HCT116 (cell line): ENCODE results near the gene SDE2. TPM values are rescaled to one million over a fixed set of nuclear protein-coding genes. Genes with fewer than 3 reads are reported as not detected.

Source experiments
- ATAC-seq: fragments of 200-7000 bp; cut with Tn5 transposase; 2 replicates; pipeline ENCODE4 v1.9.1; 2020; ENCODE audit warnings: mild to moderate bottlenecking, moderate library complexity
- BruUV-seq: library from RNA; stranded (reverse); fragments of 400-500 nt; replicated peaks from 2 replicates; lab custom pipeline; 2021; lab: Mats Ljungman, UMichigan
- CTCF ChIA-PET: fragments of 300-600 bp; sonication (Branson Sonifier 250); formaldehyde crosslinking; loops from one replicate; lab custom pipeline; 2021; ENCODE audit warnings: antibody characterized with exemption; lab: Charles Lee
- POLR2A ChIA-PET: fragments of 300-600, 350-600 bp; sonication (Branson Sonifier 250); formaldehyde crosslinking; loops from one replicate; lab custom pipeline; 2021; ENCODE audit warnings: antibody characterized with exemption; lab: Charles Lee
- RAD21 ChIA-PET, 2 experiments: fragments of 300-600 bp; sonication (Branson Sonifier 250); formaldehyde crosslinking; loops; one replicate each; lab custom pipeline; 2023; ENCODE audit warnings: low total read pairs in 2 of 2; ENCODE audit not compliant: uncharacterized antibody in 2 of 2, unreplicated experiment in 2 of 2, low non-redundant PET in 1 of 2; lab: Charles Lee
- DNase-seq: peaks from one replicate; pipeline ENCODE4 v3.0.0-alpha.2; 2010; ENCODE audit warnings: low read depth, low spot score
- H2AFZ ChIP-seq: fragments of 200-600 bp; shearing (Covaris generic), sonication (generic); 2 replicates; pipeline ENCODE4 v1.6.1; 2017; ENCODE audit warnings: low read depth, mixed run types, mixed read lengths, antibody characterized with exemption, low read length; ENCODE audit not compliant: poor library complexity, severe bottlenecking
- H3K27ac ChIP-seq: 2 replicates; pipeline ENCODE4 v1.5.1; 2012; ENCODE audit warnings: low read depth, low read length
- H3K27me3 ChIP-seq: fragments of 200-600 bp; sonication (generic); 2 replicates; pipeline ENCODE4 v1.6.1; 2016; ENCODE audit warnings: mixed run types, low read length, mixed read lengths; ENCODE audit not compliant: insufficient read depth
- H3K36me3 ChIP-seq, 2 experiments: fragments of 200-500 bp in 1 of 2; fragments of 200-600 bp in 1 of 2; sonication (Bioruptor generic) in 1 of 2; sonication (generic) in 1 of 2; 2 replicates each; pipeline versions ENCODE4 v1.5.1 to v1.6.1; 2014 to 2016; ENCODE audit warnings: low read length in 2 of 2, inconsistent platforms in 1 of 2, mixed read lengths in 1 of 2, mixed run types in 1 of 2; ENCODE audit not compliant: insufficient read depth in 2 of 2, control insufficient read depth in 1 of 2
- H3K4me1 ChIP-seq, 2 experiments: fragments of 200-600 bp in 1 of 2; sonication (generic) in 1 of 2; 2 replicates each; pipeline versions ENCODE4 v1.5.1 to v1.6.1; 2012 to 2017; ENCODE audit warnings: low read length in 2 of 2, inconsistent platforms in 1 of 2, mild to moderate bottlenecking in 1 of 2, mixed read lengths in 1 of 2, mixed run types in 1 of 2, moderate library complexity in 1 of 2; ENCODE audit not compliant: insufficient read depth in 2 of 2, control insufficient read depth in 1 of 2
- H3K4me2 ChIP-seq: fragments of 200-600 bp; sonication (generic); 2 replicates; pipeline ENCODE4 v1.6.1; 2017; ENCODE audit warnings: mixed run types, low read length, mixed read lengths
- H3K4me3 ChIP-seq, 2 experiments: fragments of 200-600 bp in 1 of 2; sonication (generic) in 1 of 2; replicated peaks in 1 of 2; 2 replicates each; pipeline ENCODE4 v1.5.1; 2011 to 2016; ENCODE audit warnings: low read length in 2 of 2, control low read depth in 1 of 2, low read depth in 1 of 2, mild to moderate bottlenecking in 1 of 2, mixed read lengths in 1 of 2, mixed run types in 1 of 2
- H3K79me2 ChIP-seq: fragments of 200-600 bp; sonication (generic); 2 replicates; pipeline ENCODE4 v1.6.1; 2017; ENCODE audit warnings: mild to moderate bottlenecking, mixed run types, low read length, moderate library complexity, mixed read lengths; ENCODE audit not compliant: insufficient read depth
- H3K9ac ChIP-seq: fragments of 200-600 bp; sonication (generic); 2 replicates; pipeline ENCODE4 v1.6.1; 2016; ENCODE audit warnings: low read length, mixed read lengths
- H3K9me2 ChIP-seq: fragments of 200-600 bp; sonication (generic), shearing (Covaris generic); 2 replicates; pipeline ENCODE4 v1.6.1; 2017; ENCODE audit warnings: mixed run types, mild to moderate bottlenecking, moderate library complexity; ENCODE audit not compliant: insufficient read depth
- H3K9me3 ChIP-seq, 2 experiments: fragments of 200-500 bp in 1 of 2; fragments of 200-600 bp in 1 of 2; sonication (Bioruptor generic) in 1 of 2; sonication (generic) in 1 of 2; 2 replicates each; pipeline ENCODE4 v1.6.1; 2014 to 2017; ENCODE audit warnings: low read length in 2 of 2, mixed read lengths in 2 of 2, inconsistent platforms in 1 of 2, low read depth in 1 of 2, mild to moderate bottlenecking in 1 of 2, mixed run types in 1 of 2, moderate library complexity in 1 of 2; ENCODE audit not compliant: control insufficient read depth in 1 of 2, insufficient read depth in 1 of 2
- H4K20me1 ChIP-seq: fragments of 200-600 bp; sonication (generic), shearing (Covaris generic); 2 replicates; pipeline ENCODE4 v1.6.1; 2017; ENCODE audit warnings: mixed run types, mild to moderate bottlenecking, moderate library complexity; ENCODE audit not compliant: insufficient read depth
- ATF3 ChIP-seq: IDR thresholded peaks from 2 replicates; pipeline ENCODE4 v1.6.1; 2012
- CBX3 ChIP-seq: IDR thresholded peaks from 2 replicates; pipeline ENCODE4 v1.6.1; 2012; ENCODE audit warnings: low read depth
- CEBPB ChIP-seq: IDR thresholded peaks from 2 replicates; pipeline ENCODE4 v1.6.1; 2012; ENCODE audit warnings: low read depth
- CTCF ChIP-seq, 3 experiments: fragments of 200-600 bp in 1 of 3; sonication (generic) in 1 of 3; IDR thresholded peaks in 2 of 3; conservative IDR thresholded peaks in 1 of 3; 2 replicates each; pipeline ENCODE4 v1.5.1; 2012 to 2017; ENCODE audit warnings: low read depth in 2 of 3, low read length in 2 of 3, antibody characterized with exemption in 1 of 3, borderline replicate concordance in 1 of 3, control low read depth in 1 of 3, mild to moderate bottlenecking in 1 of 3, mixed read lengths in 1 of 3, mixed run types in 1 of 3, moderate library complexity in 1 of 3; ENCODE audit not compliant: insufficient read depth in 1 of 3
- EGR1 ChIP-seq: IDR thresholded peaks from 2 replicates; pipeline ENCODE4 v1.6.1; 2012; ENCODE audit warnings: low read depth
- ELF1 ChIP-seq: IDR thresholded peaks from 2 replicates; pipeline ENCODE4 v1.6.1; 2012; ENCODE audit warnings: low read depth, borderline replicate concordance
- EZH2 ChIP-seq: fragments of 200-600 bp; sonication (generic); IDR thresholded peaks from 2 replicates; pipeline ENCODE4 v1.6.1; 2017; ENCODE audit warnings: antibody characterized with exemption, mixed run types
- FOSL1 ChIP-seq: IDR thresholded peaks from 2 replicates; pipeline ENCODE4 v1.6.1; 2012; ENCODE audit warnings: low read depth
- JUND ChIP-seq: IDR thresholded peaks from 2 replicates; pipeline ENCODE4 v1.6.1; 2012
- MAX ChIP-seq: IDR thresholded peaks from 2 replicates; pipeline ENCODE4 v1.6.1; 2012
- POLR2A ChIP-seq: IDR thresholded peaks from 2 replicates; pipeline ENCODE4 v1.7.0; 2011; ENCODE audit warnings: borderline replicate concordance; ENCODE audit not compliant: insufficient read depth, insufficient read length; ENCODE audit errors: extremely low read depth
- POLR2AphosphoS5 ChIP-seq: IDR thresholded peaks from 2 replicates; pipeline ENCODE4 v1.6.1; 2011; ENCODE audit warnings: mild to moderate bottlenecking, low read depth, low read length, moderate library complexity
- RAD21 ChIP-seq: IDR thresholded peaks from 2 replicates; pipeline ENCODE4 v1.6.1; 2012; ENCODE audit warnings: low read depth, mild to moderate bottlenecking
- REST ChIP-seq: IDR thresholded peaks from 2 replicates; pipeline ENCODE4 v1.6.1; 2012; ENCODE audit warnings: low read depth
- SIN3A ChIP-seq: IDR thresholded peaks from 2 replicates; pipeline ENCODE4 v1.6.1; 2012; ENCODE audit warnings: low read depth
- SP1 ChIP-seq: IDR thresholded peaks from 2 replicates; pipeline ENCODE4 v1.6.1; 2012; ENCODE audit warnings: low read depth
- SRF ChIP-seq: IDR thresholded peaks from 2 replicates; pipeline ENCODE4 v1.6.1; 2012; ENCODE audit warnings: low read depth
- ZBTB33 ChIP-seq: IDR thresholded peaks from 2 replicates; pipeline ENCODE4 v1.6.1; 2011; ENCODE audit warnings: mild to moderate bottlenecking, low read length, moderate library complexity; ENCODE audit not compliant: insufficient replicate concordance; ENCODE audit errors: extremely low read depth
- ZFX ChIP-seq: fragments of 450-650 bp; IDR thresholded peaks from 2 replicates; pipeline ENCODE4 v1.6.1; 2017
- ZNF274 ChIP-seq: fragments of 200-500 bp; sonication (Bioruptor generic); IDR thresholded peaks from 2 replicates; pipeline ENCODE4 v1.6.1; 2014; ENCODE audit warnings: mild to moderate bottlenecking, low read depth, low read length, inconsistent platforms
- intact Hi-C: fragments of 100-400 bp; cut with micrococcal nuclease; formaldehyde crosslinking; loops from 2 replicates; pipeline ENCODE4 v1.10.0; 2022
- total RNA-seq: library from RNA; stranded (reverse); gene quantifications from one replicate; pipeline ENCODE4 v1.2.1, GENCODE V29; 2021; ENCODE audit not compliant: unreplicated experiment

Gene SDE2
- total RNA-seq, 1 experiment from 2014 or later = 22.5 TPM

GRCh38 chr1:225944387-225944786 lies 54.8 kb downstream of the SDE2 start:
- Histone ChIP-seq H3K9me3 (no peaks in the 10 kb centered on the region), H3K4me1 (no peaks in the 10 kb centered on the region), H3K9ac (no peak overlapping the region), H3K9me2 (no peaks in the 10 kb centered on the region), H3K4me3 (no peak overlapping the region), H2AFZ (no peak overlapping the region), H3K79me2 (no peaks in the 10 kb centered on the region), H3K4me2 (no peak overlapping the region), H3K36me3 (no peaks in the 10 kb centered on the region), H3K27me3 (no peaks in the 10 kb centered on the region), H3K27ac (no peak overlapping the region), H4K20me1 (no peaks in the 10 kb centered on the region)
- DNase-seq = no peak
- ChIA-PET RAD21 (no interaction called here), POLR2A (no interaction called here), CTCF (no interaction called here)
- intact Hi-C loops = no loop called here
- TF ChIP-seq SIN3A (no peak), CTCF (IDR thresholded peaks at IDR 0.05 in 2 of 3, conservative IDR thresholded peaks at IDR 0.05 in 1 of 3; ENCODE audit: borderline replicate concordance in 1 of 3, insufficient read depth in 1 of 3, low read depth in 2 of 3, low read length in 2 of 3) (no peak), REST (no peak), ELF1 (no peak), MAX (no peak), EZH2 (no peak), SP1 (no peak), POLR2A (no peak), ZNF274 (no peak), POLR2AphosphoS5 (no peak), EGR1 (no peak), FOSL1 (no peak), CEBPB (no peak), ATF3 (no peak), JUND (no peak), ZFX (no peak), SRF (no peak), ZBTB33 (no peak), CBX3 (no peak), RAD21 (no peak)
- BruUV-seq = no TSS peak
- no peak for ATAC-seq
